Effector CD8-positive, alpha-beta T cell (primary cell): ENCODE measurements around the gene SYNGR1.

Source experiments
- DNase-seq: peaks from one replicate; lab custom pipeline; 2025; lab: John Stamatoyannopoulos, UW

Gene SYNGR1

GRCh38 chr22:39369586-39369985 is 19.8 kb downstream of the SYNGR1 start:
- DNase-seq = no peak

- DNase-seq = no peak
Measured at GRCh38 chr22:39371732-39372131, 21.9 kb downstream of the SYNGR1 start.

- DNase-seq = no peak
Measured at GRCh38 chr22:39374191-39374590, 24.4 kb downstream of the SYNGR1 start.

GRCh38 chr22:39374801-39375200 is 25.0 kb downstream of the SYNGR1 start:
- DNase-seq = no peak

GRCh38 chr22:39375646-39376045 is 25.9 kb downstream of the SYNGR1 start:
- DNase-seq = no peak

- no peak for DNase-seq
Measured at GRCh38 chr22:39379756-39380730, 30.3 kb downstream of the SYNGR1 start.

- no peak for DNase-seq
Measured at GRCh38 chr22:39381009-39381755, 31.4 kb downstream of the SYNGR1 start.

GRCh38 chr22:39381930-39382329 is 32.1 kb downstream of the SYNGR1 start:
- no peak for DNase-seq

GRCh38 chr22:39382410-39382809 is 32.6 kb downstream of the SYNGR1 start:
- DNase-seq = no peak

GRCh38 chr22:39383841-39384625 is 34.2 kb downstream of the SYNGR1 start:
- DNase-seq = no peak

- DNase-seq = no peak
Measured at GRCh38 chr22:39384750-39385480, 35.1 kb downstream of the SYNGR1 start.

GRCh38 chr22:39388261-39389011 is 38.6 kb downstream of the SYNGR1 start:
- DNase-seq = peak; percentile 68

GRCh38 chr22:39389420-39389819 is 39.6 kb downstream of the SYNGR1 start:
- no peak for DNase-seq

GRCh38 chr22:39392341-39392948 is 42.7 kb downstream of the SYNGR1 start:
- no peak for DNase-seq

GRCh38 chr22:39395936-39396796 is 46.4 kb downstream of the SYNGR1 start:
- no peak for DNase-seq

- no peak for DNase-seq
Measured at GRCh38 chr22:39396797-39397195, 47.0 kb downstream of the SYNGR1 start.

GRCh38 chr22:39401301-39401631 is 51.5 kb downstream of the SYNGR1 start:
- no peak for DNase-seq

- DNase-seq = no peak
Measured at GRCh38 chr22:39405346-39406085, 55.7 kb downstream of the SYNGR1 start.

GRCh38 chr22:39408173-39408572 is 58.4 kb downstream of the SYNGR1 start:
- DNase-seq = no peak
